Activated CD4-positive, CD25-positive, alpha-beta regulatory T cell treated with anti-CD3 and anti-CD28 coated beads, Interleukin-2, amount 50 U/mL, for 16 hours (primary cell): ENCODE data around the gene KLHL22.
A peak's percentile ranks its signal among the peaks of the same experiment; 100 is the strongest.
"Not testable (repeated sequence)": the region's sequence is repeated elsewhere in the genome, so short reads cannot be mapped to it uniquely, and the experiment has no call there.

Source experiments
- DNase-seq: peaks from one replicate; pipeline ENCODE4 v3.0.0-alpha.2; 2020; ENCODE audit warnings: low read depth, low spot score

KLHL22 gene

DNA sequence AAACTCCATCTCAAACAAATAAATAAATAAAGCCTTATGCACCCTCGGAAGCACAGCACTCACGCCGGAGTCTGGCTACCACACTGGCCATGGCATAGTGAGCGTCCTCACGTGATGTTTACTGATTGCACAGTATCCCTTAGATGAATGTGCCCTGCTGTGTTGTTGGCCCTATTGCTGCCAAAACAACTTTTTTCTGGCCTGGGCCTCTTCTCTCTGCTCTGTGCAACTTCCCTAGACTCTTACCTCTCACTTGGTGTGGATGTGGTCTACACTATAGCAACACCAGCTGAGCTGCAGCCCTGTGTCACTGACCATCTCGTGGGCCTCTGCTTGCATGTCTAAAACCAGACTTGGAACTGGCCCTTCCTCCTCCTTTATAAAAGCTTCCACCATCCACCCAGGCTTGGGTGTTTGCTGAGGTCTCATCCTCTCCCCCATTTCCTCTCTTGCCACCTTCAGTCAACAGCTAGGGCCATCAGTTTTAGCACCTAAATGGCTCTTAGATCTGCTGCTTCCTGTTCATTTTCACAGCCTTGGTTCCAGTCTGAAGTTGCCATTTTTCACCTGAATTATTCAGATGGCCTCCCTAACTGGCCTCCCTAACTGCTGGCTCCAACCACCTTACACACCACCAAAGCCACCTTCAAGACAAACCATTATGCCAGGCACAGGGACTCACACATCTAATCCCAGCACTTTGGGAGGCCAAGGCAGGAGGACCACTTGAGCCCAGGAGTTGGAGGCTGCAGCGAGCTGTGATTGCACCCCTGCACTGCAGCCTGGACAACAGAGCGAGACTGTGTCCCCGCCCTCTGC lies 92.4 kb downstream of the KLHL22 start:
- DNase-seq = no peak

GRCh38 chr22:20401376-20402014 lies 94.1 kb downstream of the KLHL22 start:
- DNase-seq = no peak

DNA sequence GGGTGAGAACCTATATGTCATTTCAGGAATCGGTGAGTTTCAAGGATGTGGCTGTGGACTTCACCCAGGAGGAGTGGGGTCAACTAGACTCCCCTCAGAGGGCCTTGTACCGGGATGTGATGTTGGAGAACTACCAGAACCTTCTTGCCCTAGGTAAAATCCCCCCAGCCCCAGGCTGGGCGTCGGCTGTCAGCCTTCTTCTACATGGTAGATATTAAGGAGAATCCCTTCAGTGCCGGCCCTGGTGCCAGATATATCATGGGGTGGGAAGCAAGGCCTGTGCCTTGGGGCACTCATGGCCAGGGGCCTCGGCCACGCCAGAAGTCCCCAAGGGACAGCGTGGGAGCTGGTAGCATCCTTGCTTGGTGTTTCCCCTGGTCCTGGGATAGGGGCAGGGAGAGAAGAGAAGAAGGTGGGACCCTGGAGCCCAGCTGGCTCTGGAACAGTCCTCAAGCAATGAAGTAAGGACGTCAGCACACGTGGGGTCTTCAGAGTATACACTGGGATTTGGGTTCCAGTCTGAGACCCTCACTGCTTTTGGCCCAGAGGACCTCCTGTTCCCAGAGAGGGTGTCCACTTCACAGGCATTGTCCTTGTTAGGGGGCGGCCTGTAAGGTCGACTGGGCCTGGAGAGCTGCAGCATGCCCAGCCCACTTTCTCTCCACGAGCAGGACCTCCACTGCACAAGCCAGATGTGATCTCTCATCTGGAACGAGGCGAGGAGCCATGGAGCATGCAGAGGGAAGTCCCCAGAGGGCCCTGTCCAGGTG lies 94.8 kb downstream of the KLHL22 start:
- DNase-seq = no peak

- no peak for DNase-seq
Observed at GRCh38 chr22:20399866-20400605, 95.6 kb downstream of the KLHL22 start.

GRCh38 chr22:20398420-20398819 lies 97.2 kb downstream of the KLHL22 start:
- DNase-seq = no peak

- no peak for DNase-seq
Observed at GRCh38 chr22:20397498-20397897, 98.1 kb downstream of the KLHL22 start.

DNA sequence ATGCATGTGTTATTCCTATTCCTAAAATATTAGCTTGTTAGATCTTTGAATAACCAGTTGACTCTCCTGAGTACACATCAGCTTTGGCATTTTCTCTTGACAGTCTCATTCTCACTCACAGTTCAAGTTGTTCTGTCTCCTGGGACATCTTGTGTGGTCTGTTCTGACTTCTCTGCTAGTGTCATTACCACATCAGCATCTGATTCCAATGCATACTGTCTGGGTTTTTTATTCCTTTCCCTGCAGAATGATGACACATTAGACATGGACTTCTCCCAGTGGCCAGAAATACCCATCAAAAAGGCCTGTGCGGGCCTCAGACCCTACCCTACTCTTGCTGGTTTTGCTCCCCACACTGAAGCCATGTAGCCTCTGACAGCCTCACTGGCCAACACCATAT lies 99.0 kb downstream of the KLHL22 start:
- DNase-seq = no peak

GRCh38 chr22:20395907-20396287 lies 99.7 kb downstream of the KLHL22 start:
- DNase-seq = no peak

DNA sequence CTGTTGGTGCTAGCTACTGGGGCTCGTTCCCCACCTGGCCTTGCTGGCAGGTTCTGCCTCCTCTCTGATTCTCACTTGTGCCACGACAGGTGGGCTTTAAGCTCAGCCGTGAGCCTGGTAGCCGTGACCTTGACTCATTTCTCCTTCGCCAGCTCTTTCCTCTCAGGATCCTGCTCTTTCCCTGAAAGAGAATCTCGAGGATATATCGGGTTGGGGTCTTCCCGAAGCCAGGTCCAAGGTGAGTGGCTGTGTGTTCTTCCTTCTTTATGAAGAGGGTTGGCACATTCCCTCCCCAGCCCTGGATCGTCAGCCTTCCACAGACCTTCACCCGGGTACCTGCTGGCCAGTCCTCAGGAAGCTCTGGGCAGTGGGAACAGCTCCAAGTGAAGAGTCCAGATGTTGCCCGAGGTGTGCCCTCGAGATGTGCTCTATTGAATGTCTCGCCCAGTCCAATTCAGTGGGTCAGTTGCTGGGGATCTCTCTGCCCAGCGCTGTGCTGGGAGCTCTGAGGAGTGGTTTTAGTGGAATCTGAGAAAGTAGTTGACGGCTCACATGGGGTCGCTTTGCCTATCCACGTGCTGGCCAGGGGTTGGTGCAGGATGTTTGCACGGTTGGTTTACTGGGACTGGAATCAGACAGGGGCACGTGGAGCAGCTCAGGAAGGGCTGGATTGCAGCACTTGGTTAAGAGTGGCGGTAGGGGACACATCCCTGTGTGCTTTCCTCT lies 100.3 kb downstream of the KLHL22 start:
- no peak for DNase-seq

DNA sequence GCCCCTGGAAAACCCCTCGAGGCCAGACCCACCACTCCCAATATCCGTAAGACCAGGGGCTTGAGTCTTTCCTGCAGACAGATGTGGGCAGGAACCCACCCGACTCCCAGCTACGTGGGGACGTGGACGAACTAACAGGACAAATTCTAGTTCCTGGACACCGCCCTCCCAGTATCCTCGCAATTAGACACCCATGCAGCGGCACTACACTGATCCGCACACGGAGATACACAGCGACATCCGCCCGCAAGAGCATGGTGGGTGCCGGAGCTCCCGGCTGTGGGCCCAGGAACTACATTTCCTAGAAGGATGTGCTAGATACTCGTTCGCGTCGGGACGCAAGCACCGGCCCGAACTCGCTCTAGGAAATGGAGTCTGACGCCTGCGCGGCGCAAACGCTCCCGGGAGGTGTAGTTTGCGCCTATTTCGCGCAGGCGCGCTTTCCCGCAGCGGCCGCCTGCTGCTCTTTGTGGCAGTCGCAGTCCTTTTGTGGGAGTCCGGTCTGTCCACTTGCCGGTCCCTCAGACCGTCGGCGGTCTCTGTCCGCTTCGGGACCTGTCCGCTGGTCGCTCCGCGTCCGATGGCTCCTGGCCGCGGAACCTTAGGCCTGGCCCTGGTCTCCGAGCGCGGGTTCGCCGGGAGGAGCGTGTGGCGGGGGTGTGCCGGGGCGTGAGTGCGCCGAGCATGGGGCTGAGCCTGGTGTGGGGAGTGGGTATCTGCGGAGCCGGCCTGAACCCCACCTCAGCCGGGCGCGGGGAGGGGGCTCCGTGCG lies 101.7 kb downstream of the KLHL22 start, which contains the start of gene ZNF74:
Gene ZNF74 (plus strand): TSS at position 447 of the 772 bp plus-strand sequence. CDS start 478 bp downstream, outside the sequence.
- DNase-seq = peak; percentile 66

DNA sequence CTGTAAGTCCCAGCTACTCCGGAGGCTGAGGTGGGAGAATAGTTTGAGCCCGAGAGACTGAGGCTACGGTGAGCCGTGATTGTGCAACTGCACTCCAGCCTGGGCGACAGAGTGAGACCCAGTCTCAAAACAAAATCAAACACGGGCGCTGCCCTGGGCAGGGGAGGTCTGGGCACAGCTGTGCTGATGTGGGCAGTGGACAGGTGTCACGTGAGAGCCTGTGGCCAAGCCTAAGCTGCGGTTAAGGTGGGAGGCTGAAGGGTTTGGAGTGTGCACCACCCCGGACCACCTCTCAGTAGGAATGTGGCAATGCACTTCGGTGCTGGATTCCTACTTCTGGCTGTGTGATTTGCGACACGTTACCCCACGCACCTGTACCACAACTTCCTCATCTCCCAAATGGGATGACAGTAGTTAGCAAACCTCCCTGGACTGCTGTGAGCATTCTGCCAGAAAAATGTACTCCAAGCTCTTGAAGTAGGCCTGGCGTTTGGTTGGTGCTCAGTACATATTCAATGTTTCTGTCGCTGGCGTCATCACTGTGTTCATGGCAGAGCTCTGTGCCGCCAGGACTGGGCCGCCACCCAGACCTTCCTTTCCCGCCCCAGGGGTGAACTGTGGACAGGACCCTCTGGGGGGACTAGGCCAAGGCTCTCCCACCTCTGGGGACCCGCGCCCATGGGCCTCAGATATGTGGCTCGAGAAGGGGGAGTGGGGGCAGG lies 102.5 kb downstream of the KLHL22 start:
- DNase-seq = no peak

GRCh38 chr22:20392365-20392881 lies 103.2 kb downstream of the KLHL22 start:
- not testable (repeated sequence) for DNase-seq
